ENCODE results near the gene OBSCN. TPM values are rescaled to one million over a fixed set of nuclear protein-coding genes. Genes with fewer than 3 reads are reported as not detected.

The OBSCN gene
- total and polyA plus RNA-seq, 4 donors = 0.54 to 5.6 (median 2.7) TPM

- WGBS = 98% methylated on average over 62 of the region's 62 CpGs
- H3K27me3 ChIP-seq (ENCODE audit: control insufficient read depth in 4 of 4, insufficient read depth in 4 of 4, low read length in 3 of 4) = no peaks in the 10 kb centered on the region
- H3K9ac ChIP-seq (ENCODE audit: low read depth in 1 of 2, low read length in 2 of 2) = no peak overlapping the region
- TF ChIP-seq JUND (IDR thresholded peaks at IDR 0.05) (no peak), ZBTB33 (IDR thresholded peaks at IDR 0.05) (no peak), RXRA (IDR thresholded peaks at IDR 0.05) (no peak), GABPA (IDR thresholded peaks at IDR 0.05 in 1 of 2, conservative IDR thresholded peaks at IDR 0.05 in 1 of 2) (no peak), REST (IDR thresholded peaks at IDR 0.05) (no peak), EGR1 (IDR thresholded peaks at IDR 0.05; ENCODE audit: low read depth in 2 of 2) (no peak)
- no peak overlapping the region for H3K4me3 ChIP-seq (ENCODE audit: low read depth in 1 of 3, low read length in 3 of 3)
- peaks cover 0 to 13% (median 9%) of the 10 kb centered on the region in 4 donors for H3K4me1 ChIP-seq (ENCODE audit: control insufficient read depth in 4 of 4, insufficient read depth in 4 of 4, low read length in 3 of 4)
- H3K27ac ChIP-seq (ENCODE audit: low read depth in 1 of 2, low read length in 2 of 2) = no peak overlapping the region
- no peaks in the 10 kb centered on the region for H3K36me3 ChIP-seq (ENCODE audit: control insufficient read depth in 4 of 4, insufficient read depth in 3 of 4, low read depth in 1 of 4, low read length in 3 of 4)
- H3K9me3 ChIP-seq (ENCODE audit: control insufficient read depth in 4 of 4, low read length in 3 of 4) = no peaks in the 10 kb centered on the region
- no peak for DNase-seq (ENCODE audit: low spot score)
Observed at GRCh38 chr1:228424685-228425660, 217.1 kb downstream of the OBSCN start.

GRCh38 chr1:228426518-228427175 is 218.8 kb downstream of the OBSCN start:
- Histone ChIP-seq H3K4me3 (ENCODE audit: low read depth in 1 of 3, low read length in 3 of 3) (no peak overlapping the region), H3K36me3 (ENCODE audit: control insufficient read depth in 4 of 4, insufficient read depth in 3 of 4, low read depth in 1 of 4, low read length in 3 of 4) (no peaks in the 10 kb centered on the region), H3K9ac (ENCODE audit: low read depth in 1 of 2, low read length in 2 of 2) (no peak overlapping the region), H3K9me3 (ENCODE audit: control insufficient read depth in 4 of 4, low read length in 3 of 4) (no peaks in the 10 kb centered on the region), H3K27me3 (ENCODE audit: control insufficient read depth in 4 of 4, insufficient read depth in 4 of 4, low read length in 3 of 4) (no peaks in the 10 kb centered on the region), H3K27ac (ENCODE audit: low read depth in 1 of 2, low read length in 2 of 2) (no peak overlapping the region), H3K4me1 (ENCODE audit: control insufficient read depth in 4 of 4, insufficient read depth in 4 of 4, low read length in 3 of 4) (peaks cover 0 to 13% (median 9%) of the 10 kb centered on the region in 4 donors)
- DNase-seq (ENCODE audit: low spot score) = no peak
- WGBS = 71% methylated on average over 5 of the region's 5 CpGs
- TF ChIP-seq CTCF (IDR thresholded peaks at IDR 0.05; ENCODE audit: low read depth, low read length, missing input control) = no peak
- no peak for TF ChIP-seq FOXA1 (IDR thresholded peaks at IDR 0.05)
- no peak for TF ChIP-seq REST (IDR thresholded peaks at IDR 0.05)
- TF ChIP-seq FOXA2 (IDR thresholded peaks at IDR 0.05) = no peak
- no peak for TF ChIP-seq HNF4G (IDR thresholded peaks at IDR 0.05)
- TF ChIP-seq TAF1 (conservative IDR thresholded peaks at IDR 0.05) = no peak
- TF ChIP-seq JUND (IDR thresholded peaks at IDR 0.05) = no peak
- no peak for TF ChIP-seq ATF3 (IDR thresholded peaks at IDR 0.05)
- TF ChIP-seq MAX (IDR thresholded peaks at IDR 0.05) = no peak
- no peak for TF ChIP-seq RXRA (IDR thresholded peaks at IDR 0.05)
- no peak for TF ChIP-seq EGR1 (IDR thresholded peaks at IDR 0.05; ENCODE audit: low read depth in 2 of 2)
- no peak for TF ChIP-seq SP1 (IDR thresholded peaks at IDR 0.05)
- no peak for TF ChIP-seq YY1 (IDR thresholded peaks at IDR 0.05)
- no peak for TF ChIP-seq GABPA (IDR thresholded peaks at IDR 0.05 in 1 of 2, conservative IDR thresholded peaks at IDR 0.05 in 1 of 2)
- no peak for TF ChIP-seq NR2F2 (IDR thresholded peaks at IDR 0.05)
- TF ChIP-seq RAD21 (IDR thresholded peaks at IDR 0.05) = no peak
